ENCODE measurements around the gene CRNN. TPM values are rescaled to one million over a fixed set of nuclear protein-coding genes. Genes with fewer than 3 reads are reported as not detected.

Gene CRNN
- polyA plus RNA-seq, 6 donors from 2014 or later: not detected

GRCh38 chr1:152410028-152410427 lies 4.0 kb downstream of the CRNN start:
- DNase-seq (no peak), ATAC-seq (ENCODE audit: low read depth in 2 of 2) (no peak)
- no peak overlapping the region for H3K27ac Mint-ChIP-seq

GRCh38 chr1:152408664-152409063 lies 5.4 kb downstream of the CRNN start:
- no peak overlapping the region for H3K4me3 Mint-ChIP-seq
- no peak overlapping the region for H3K27ac Mint-ChIP-seq
- peaks cover 29 to 59% (median 38%) of the 10 kb centered on the region in 3 donors for H3K27me3 Mint-ChIP-seq
- no peaks in the 10 kb centered on the region for H3K9me3 Mint-ChIP-seq
- ATAC-seq (ENCODE audit: low read depth in 2 of 2): no peak
- no peaks in the 10 kb centered on the region for H3K36me3 Mint-ChIP-seq
- no peak for DNase-seq
- H3K4me1 Mint-ChIP-seq: no peaks in the 10 kb centered on the region

More at GRCh38 chr1:152410028-152410427, 4.0 kb downstream of the CRNN start:
- no peaks in the 10 kb centered on the region for H3K36me3 Mint-ChIP-seq
- H3K27me3 Mint-ChIP-seq: peaks cover 23 to 52% (median 30%) of the 10 kb centered on the region in 3 donors
- no peak overlapping the region for H3K4me3 Mint-ChIP-seq
- H3K4me1 Mint-ChIP-seq: no peaks in the 10 kb centered on the region
- peaks cover 0 to 1% (median 0%) of the 10 kb centered on the region in 7 donors for H3K9me3 Mint-ChIP-seq

GRCh38 chr1:152398812-152399698 lies 15.0 kb downstream of the CRNN start:
- H3K36me3 Mint-ChIP-seq: no peaks in the 10 kb centered on the region
- H3K4me3 Mint-ChIP-seq: no peak overlapping the region
- DNase-seq (no peak), ATAC-seq (ENCODE audit: low read depth in 2 of 2) (no peak)
- no peak overlapping the region for H3K27ac Mint-ChIP-seq
- peaks cover 0 to 7% (median 3%) of the 10 kb centered on the region in 7 donors for H3K9me3 Mint-ChIP-seq
- no peaks in the 10 kb centered on the region for H3K4me1 Mint-ChIP-seq
- H3K27me3 Mint-ChIP-seq: peaks cover 12 to 28% (median 17%) of the 10 kb centered on the region in 3 donors

- H3K27me3 Mint-ChIP-seq: peaks cover 24 to 41% (median 24%) of the 10 kb centered on the region in 3 donors
- H3K4me1 Mint-ChIP-seq: no peaks in the 10 kb centered on the region
- peaks cover 0 to 7% (median 2%) of the 10 kb centered on the region in 7 donors for H3K9me3 Mint-ChIP-seq
- H3K36me3 Mint-ChIP-seq: no peaks in the 10 kb centered on the region
- ATAC-seq (ENCODE audit: low read depth in 2 of 2): no peak
- no peak overlapping the region for H3K4me3 Mint-ChIP-seq
- DNase-seq: no peak
- no peak overlapping the region for H3K27ac Mint-ChIP-seq
These were observed 16.6 kb downstream of the CRNN start for GRCh38 chr1:152397474-152397873.

- DNase-seq (no peak), ATAC-seq (ENCODE audit: low read depth in 2 of 2) (no peak)
- Mint-ChIP-seq H3K9me3 (peaks cover 0 to 7% (median 0%) of the 10 kb centered on the region in 7 donors), H3K36me3 (no peaks in the 10 kb centered on the region), H3K4me1 (no peaks in the 10 kb centered on the region), H3K27me3 (peaks cover 39 to 69% (median 47%) of the 10 kb centered on the region in 3 donors), H3K27ac (no peak overlapping the region), H3K4me3 (no peak overlapping the region)
These were observed 19.9 kb downstream of the CRNN start for GRCh38 chr1:152394151-152394550.

- Mint-ChIP-seq H3K9me3 (peaks cover 0 to 7% (median 0%) of the 10 kb centered on the region in 7 donors), H3K4me1 (no peaks in the 10 kb centered on the region), H3K27me3 (peaks cover 44 to 80% (median 54%) of the 10 kb centered on the region in 3 donors), H3K36me3 (no peaks in the 10 kb centered on the region), H3K27ac (no peak overlapping the region), H3K4me3 (no peak overlapping the region)
- ATAC-seq (ENCODE audit: low read depth in 2 of 2) (no peak), DNase-seq (no peak)
These were observed 21.2 kb downstream of the CRNN start for GRCh38 chr1:152392909-152393308.

- Mint-ChIP-seq H3K4me1 (no peaks in the 10 kb centered on the region), H3K9me3 (peaks cover 0 to 2% (median 0%) of the 10 kb centered on the region in 7 donors), H3K36me3 (no peaks in the 10 kb centered on the region), H3K4me3 (no peak overlapping the region), H3K27me3 (peaks cover 32 to 54% (median 51%) of the 10 kb centered on the region in 3 donors), H3K27ac (no peak overlapping the region)
- DNase-seq: no peak
- ATAC-seq (ENCODE audit: low read depth in 2 of 2): no peak
These were observed 25.2 kb downstream of the CRNN start for GRCh38 chr1:152388889-152389288.

GRCh38 chr1:152386940-152387339 lies 27.1 kb downstream of the CRNN start:
- no peaks in the 10 kb centered on the region for H3K4me1 Mint-ChIP-seq
- H3K36me3 Mint-ChIP-seq: no peaks in the 10 kb centered on the region
- ATAC-seq (ENCODE audit: low read depth in 2 of 2): no peak
- peaks cover 0 to 2% (median 0%) of the 10 kb centered on the region in 7 donors for H3K9me3 Mint-ChIP-seq
- H3K4me3 Mint-ChIP-seq: no peak overlapping the region
- H3K27me3 Mint-ChIP-seq: peaks cover 24 to 37% (median 35%) of the 10 kb centered on the region in 3 donors
- H3K27ac Mint-ChIP-seq: no peak overlapping the region
- no peak for DNase-seq

- H3K9me3 Mint-ChIP-seq: peaks cover 0 to 2% (median 0%) of the 10 kb centered on the region in 7 donors
- no peak overlapping the region for H3K27ac Mint-ChIP-seq
- DNase-seq: no peak
- no peak overlapping the region for H3K4me3 Mint-ChIP-seq
- H3K27me3 Mint-ChIP-seq: peaks cover 0 to 16% (median 10%) of the 10 kb centered on the region in 3 donors
- H3K36me3 Mint-ChIP-seq: no peaks in the 10 kb centered on the region
- H3K4me1 Mint-ChIP-seq: no peaks in the 10 kb centered on the region
- no peak for ATAC-seq (ENCODE audit: low read depth in 2 of 2)
These were observed 33.1 kb downstream of the CRNN start for GRCh38 chr1:152380932-152381331.

- no peak overlapping the region for H3K27ac Mint-ChIP-seq
- H3K4me1 Mint-ChIP-seq: no peaks in the 10 kb centered on the region
- no peak overlapping the region for H3K4me3 Mint-ChIP-seq
- ATAC-seq (ENCODE audit: low read depth in 2 of 2) (no peak), DNase-seq (no peak)
- H3K9me3 Mint-ChIP-seq: peaks cover 0 to 9% (median 5%) of the 10 kb centered on the region in 7 donors
- H3K36me3 Mint-ChIP-seq: no peaks in the 10 kb centered on the region
- peaks cover 8 to 12% (median 11%) of the 10 kb centered on the region in 3 donors for H3K27me3 Mint-ChIP-seq
These were observed 39.6 kb downstream of the CRNN start for GRCh38 chr1:152374451-152374850.

GRCh38 chr1:152372672-152373071 lies 41.4 kb downstream of the CRNN start:
- Mint-ChIP-seq H3K4me3 (no peak overlapping the region), H3K27ac (no peak overlapping the region), H3K4me1 (no peaks in the 10 kb centered on the region), H3K36me3 (no peaks in the 10 kb centered on the region), H3K9me3 (peaks cover 0 to 27% (median 9%) of the 10 kb centered on the region in 7 donors), H3K27me3 (peaks cover 11 to 16% (median 12%) of the 10 kb centered on the region in 3 donors)
- ATAC-seq (ENCODE audit: low read depth in 2 of 2): no peak
- no peak for DNase-seq

GRCh38 chr1:152367436-152367835 lies 46.6 kb downstream of the CRNN start:
- Mint-ChIP-seq H3K36me3 (no peaks in the 10 kb centered on the region), H3K9me3 (peaks cover 0 to 28% (median 9%) of the 10 kb centered on the region in 7 donors), H3K27me3 (peaks cover 5 to 24% (median 20%) of the 10 kb centered on the region in 3 donors), H3K4me1 (no peaks in the 10 kb centered on the region), H3K4me3 (no peak overlapping the region), H3K27ac (no peak overlapping the region)
- DNase-seq (no peak), ATAC-seq (ENCODE audit: low read depth in 2 of 2) (no peak)

- no peak within 1 kb of the TSS for H3K27ac Mint-ChIP-seq
- H3K36me3 Mint-ChIP-seq: no peaks in the 10 kb centered on the region
- H3K27me3 Mint-ChIP-seq: peaks cover 8 to 20% (median 9%) of the 10 kb centered on the region in 3 donors
- H3K4me1 Mint-ChIP-seq: no peaks in the 10 kb centered on the region
- DNase-seq (no peak), ATAC-seq (ENCODE audit: low read depth in 2 of 2) (no peak)
- H3K9me3 Mint-ChIP-seq: peaks cover 0 to 7% (median 1%) of the 10 kb centered on the region in 7 donors
- H3K4me3 Mint-ChIP-seq: no peak within 1 kb of the TSS
These were observed 54.2 kb downstream of the CRNN start, which contains the start of gene FLG2 for GRCh38 chr1:152359906-152360305. TSS of gene FLG2 (minus strand) at chr1:152360006. CDS start at chr1:152358884, 1,122 bp downstream.

Measured in naive B cell (primary cell).